ENCODE results near the gene GGT1.

The GGT1 gene

DNA sequence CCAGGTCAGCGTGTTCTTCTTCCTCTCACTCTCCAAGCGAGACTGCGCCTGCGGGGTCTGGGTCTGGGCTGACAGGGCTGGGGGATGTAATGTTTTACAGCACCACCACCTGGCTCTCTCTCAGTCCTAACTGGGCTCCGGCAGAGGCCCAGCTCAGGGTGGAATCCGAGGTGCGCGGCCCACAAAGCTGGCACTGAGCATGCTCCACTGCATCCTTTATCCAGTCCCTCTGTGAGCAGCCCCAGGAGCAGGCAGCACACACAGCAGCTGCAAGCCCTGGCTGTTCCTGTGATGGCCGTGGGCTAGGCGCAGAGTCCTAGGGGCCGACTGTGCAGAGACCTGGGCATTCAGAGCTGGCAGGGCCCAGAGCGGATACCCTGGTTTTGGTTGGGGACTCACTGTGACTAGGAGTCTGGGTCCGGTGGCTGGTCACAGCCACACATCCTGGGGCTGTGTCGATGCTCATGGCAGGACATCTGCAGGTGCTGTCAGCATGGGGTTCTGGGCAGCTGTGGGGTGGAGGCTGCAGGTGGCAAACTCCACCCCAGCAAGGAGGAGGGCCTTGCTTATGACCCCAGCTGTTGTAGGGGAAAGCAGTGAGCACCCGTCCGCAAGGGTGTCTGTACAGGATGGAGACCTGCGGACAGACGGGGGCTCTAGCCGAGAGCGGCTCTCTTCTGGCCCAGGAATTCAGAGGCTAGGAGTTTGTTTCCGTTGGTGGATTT lies 14.1 kb upstream of the GGT1 start:
- no peak overlapping the region for H2AFZ ChIP-seq (ENCODE audit: low read length)
- H3K27me3 ChIP-seq (ENCODE audit: insufficient read depth, low read length, poor library complexity, severe bottlenecking), result no peaks in the 10 kb centered on the region
- H3F3A ChIP-seq (ENCODE audit: low read depth), result no peaks in the 10 kb centered on the region
- no peaks in the 10 kb centered on the region for H3K9me2 ChIP-seq (replicated peaks; ENCODE audit: low read depth, low read length)
- H3K79me2 ChIP-seq (ENCODE audit: insufficient read depth, low read length), result no peaks in the 10 kb centered on the region
- no peaks in the 10 kb centered on the region for H3K4me1 ChIP-seq (ENCODE audit: insufficient read depth, low read length, poor library complexity, severe bottlenecking)
- H3K36me3 ChIP-seq (ENCODE audit: insufficient read depth, low read length), result no peaks in the 10 kb centered on the region
- H4K20me1 ChIP-seq (ENCODE audit: insufficient read depth, low read length, poor library complexity, severe bottlenecking), result no peaks in the 10 kb centered on the region
- no peaks in the 10 kb centered on the region for H3K9me3 ChIP-seq (ENCODE audit: insufficient read depth, low read depth, low read length)
- H3K4me2 ChIP-seq (ENCODE audit: low read depth, low read length, poor library complexity, severe bottlenecking), result no peak overlapping the region
- no peak overlapping the region for H3K9ac ChIP-seq (ENCODE audit: low read depth, low read length, poor library complexity, severe bottlenecking)
- H3K4me3 ChIP-seq (ENCODE audit: low read length, poor library complexity, severe bottlenecking), result no peak overlapping the region
- TF ChIP-seq, protein P1, sequence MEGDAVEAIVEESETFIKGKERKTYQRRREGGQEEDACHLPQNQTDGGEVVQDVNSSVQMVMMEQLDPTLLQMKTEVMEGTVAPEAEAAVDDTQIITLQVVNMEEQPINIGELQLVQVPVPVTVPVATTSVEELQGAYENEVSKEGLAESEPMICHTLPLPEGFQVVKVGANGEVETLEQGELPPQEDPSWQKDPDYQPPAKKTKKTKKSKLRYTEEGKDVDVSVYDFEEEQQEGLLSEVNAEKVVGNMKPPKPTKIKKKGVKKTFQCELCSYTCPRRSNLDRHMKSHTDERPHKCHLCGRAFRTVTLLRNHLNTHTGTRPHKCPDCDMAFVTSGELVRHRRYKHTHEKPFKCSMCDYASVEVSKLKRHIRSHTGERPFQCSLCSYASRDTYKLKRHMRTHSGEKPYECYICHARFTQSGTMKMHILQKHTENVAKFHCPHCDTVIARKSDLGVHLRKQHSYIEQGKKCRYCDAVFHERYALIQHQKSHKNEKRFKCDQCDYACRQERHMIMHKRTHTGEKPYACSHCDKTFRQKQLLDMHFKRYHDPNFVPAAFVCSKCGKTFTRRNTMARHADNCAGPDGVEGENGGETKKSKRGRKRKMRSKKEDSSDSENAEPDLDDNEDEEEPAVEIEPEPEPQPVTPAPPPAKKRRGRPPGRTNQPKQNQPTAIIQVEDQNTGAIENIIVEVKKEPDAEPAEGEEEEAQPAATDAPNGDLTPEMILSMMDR (conservative IDR thresholded peaks at IDR 0.05; ENCODE audit: low read length), result no peak
- TF ChIP-seq EZH2phosphoT487 (IDR thresholded peaks at IDR 0.05; ENCODE audit: borderline replicate concordance), result no peak

DNA sequence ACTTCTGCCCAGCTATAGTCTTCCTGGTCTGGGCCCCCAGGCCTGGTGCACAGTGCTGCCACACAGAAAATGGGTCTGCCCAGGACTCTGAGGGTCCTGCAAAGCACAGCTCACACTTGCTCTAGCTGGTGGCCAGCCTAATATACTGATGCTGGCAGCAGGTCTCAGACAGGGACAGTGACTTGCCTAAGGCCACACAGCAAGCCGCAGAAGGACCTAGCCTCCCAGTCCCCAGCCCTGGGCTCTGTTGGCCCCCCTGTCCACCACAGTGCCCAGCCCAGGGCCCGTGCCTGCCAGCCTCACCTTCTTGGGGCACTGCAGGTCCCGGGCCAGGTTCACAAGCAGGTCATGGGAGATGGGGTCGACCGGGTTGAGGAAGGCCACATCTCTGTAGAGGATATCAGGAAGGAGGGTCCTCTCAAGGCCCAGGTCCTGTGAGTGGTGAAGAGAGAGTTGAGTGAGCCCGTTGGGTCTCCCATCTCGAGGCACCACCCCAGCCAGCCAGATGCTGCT lies 13.4 kb upstream of the GGT1 start:
- Histone ChIP-seq H3F3A (ENCODE audit: low read depth) (no peaks in the 10 kb centered on the region), H3K36me3 (ENCODE audit: insufficient read depth, low read length) (no peaks in the 10 kb centered on the region), H3K9me2 (replicated peaks; ENCODE audit: low read depth, low read length) (no peaks in the 10 kb centered on the region), H2AFZ (ENCODE audit: low read length) (no peak overlapping the region), H3K9ac (ENCODE audit: low read depth, low read length, poor library complexity, severe bottlenecking) (no peak overlapping the region), H3K79me2 (ENCODE audit: insufficient read depth, low read length) (no peaks in the 10 kb centered on the region), H4K20me1 (ENCODE audit: insufficient read depth, low read length, poor library complexity, severe bottlenecking) (no peaks in the 10 kb centered on the region), H3K4me3 (ENCODE audit: low read length, poor library complexity, severe bottlenecking) (no peak overlapping the region), H3K27me3 (ENCODE audit: insufficient read depth, low read length, poor library complexity, severe bottlenecking) (no peaks in the 10 kb centered on the region), H3K9me3 (ENCODE audit: insufficient read depth, low read depth, low read length) (no peaks in the 10 kb centered on the region), H3K4me2 (ENCODE audit: low read depth, low read length, poor library complexity, severe bottlenecking) (no peak overlapping the region), H3K4me1 (ENCODE audit: insufficient read depth, low read length, poor library complexity, severe bottlenecking) (peaks cover 3% of the 10 kb centered on the region)
- TF ChIP-seq EZH2phosphoT487 (IDR thresholded peaks at IDR 0.05; ENCODE audit: borderline replicate concordance), result no peak
- TF ChIP-seq, protein P1 (conservative IDR thresholded peaks at IDR 0.05; ENCODE audit: low read length), result no peak

DNA sequence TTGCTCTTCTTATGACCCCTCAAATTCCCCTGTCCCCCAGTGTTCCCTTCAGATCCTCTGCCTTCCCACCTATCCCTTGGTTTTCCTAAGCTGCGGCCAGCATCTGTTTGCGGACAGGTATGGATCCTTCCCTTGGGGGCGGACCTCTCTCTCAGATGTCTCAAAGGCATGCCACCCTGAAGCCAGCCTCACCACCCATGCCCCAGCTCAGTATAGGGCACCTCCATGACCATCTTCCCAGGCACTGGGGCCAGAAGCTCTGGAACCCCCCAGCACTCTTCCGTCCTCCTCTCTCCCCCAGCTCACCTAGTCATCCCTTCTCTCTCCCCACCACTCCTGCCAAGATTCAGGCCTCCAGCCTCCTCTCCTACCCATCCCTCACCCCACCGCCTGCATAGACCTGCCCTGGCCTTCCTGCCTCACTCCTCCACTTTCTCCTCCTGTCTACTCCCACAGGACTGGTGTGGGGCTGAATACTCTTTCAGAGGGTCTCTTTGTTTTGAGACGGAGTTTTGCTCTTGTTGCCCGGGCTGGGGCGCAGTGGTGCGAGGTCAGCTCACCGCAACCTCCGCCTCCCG lies 12.3 kb upstream of the GGT1 start:
- no peak overlapping the region for H2AFZ ChIP-seq (ENCODE audit: low read length)
- no peaks in the 10 kb centered on the region for H3K27me3 ChIP-seq (ENCODE audit: insufficient read depth, low read length, poor library complexity, severe bottlenecking)
- H3K4me1 ChIP-seq (ENCODE audit: insufficient read depth, low read length, poor library complexity, severe bottlenecking), result peaks cover 8% of the 10 kb centered on the region
- H4K20me1 ChIP-seq (ENCODE audit: insufficient read depth, low read length, poor library complexity, severe bottlenecking), result no peaks in the 10 kb centered on the region
- H3K4me3 ChIP-seq (ENCODE audit: low read length, poor library complexity, severe bottlenecking), result no peak overlapping the region
- H3K9ac ChIP-seq (ENCODE audit: low read depth, low read length, poor library complexity, severe bottlenecking), result no peak overlapping the region
- H3K4me2 ChIP-seq (ENCODE audit: low read depth, low read length, poor library complexity, severe bottlenecking), result no peak overlapping the region
- H3K9me3 ChIP-seq (ENCODE audit: insufficient read depth, low read depth, low read length), result no peaks in the 10 kb centered on the region
- no peaks in the 10 kb centered on the region for H3K9me2 ChIP-seq (replicated peaks; ENCODE audit: low read depth, low read length)
- H3K79me2 ChIP-seq (ENCODE audit: insufficient read depth, low read length), result no peaks in the 10 kb centered on the region
- H3K36me3 ChIP-seq (ENCODE audit: insufficient read depth, low read length), result no peaks in the 10 kb centered on the region
- no peaks in the 10 kb centered on the region for H3F3A ChIP-seq (ENCODE audit: low read depth)
- TF ChIP-seq, protein P1 (conservative IDR thresholded peaks at IDR 0.05; ENCODE audit: low read length), result no peak
- TF ChIP-seq EZH2phosphoT487 (IDR thresholded peaks at IDR 0.05; ENCODE audit: borderline replicate concordance), result no peak
